ENCODE measurements around the gene MSX1. TPM values are rescaled to one million over a fixed set of nuclear protein-coding genes. Genes with fewer than 3 reads are reported as not detected.

Gene MSX1
- total and polyA plus RNA-seq, 2 of the 13 experiments (the other 11 are each of a cell fraction or from before 2014, with no cell fraction given): 12.1 to 14.9 TPM

DNA sequence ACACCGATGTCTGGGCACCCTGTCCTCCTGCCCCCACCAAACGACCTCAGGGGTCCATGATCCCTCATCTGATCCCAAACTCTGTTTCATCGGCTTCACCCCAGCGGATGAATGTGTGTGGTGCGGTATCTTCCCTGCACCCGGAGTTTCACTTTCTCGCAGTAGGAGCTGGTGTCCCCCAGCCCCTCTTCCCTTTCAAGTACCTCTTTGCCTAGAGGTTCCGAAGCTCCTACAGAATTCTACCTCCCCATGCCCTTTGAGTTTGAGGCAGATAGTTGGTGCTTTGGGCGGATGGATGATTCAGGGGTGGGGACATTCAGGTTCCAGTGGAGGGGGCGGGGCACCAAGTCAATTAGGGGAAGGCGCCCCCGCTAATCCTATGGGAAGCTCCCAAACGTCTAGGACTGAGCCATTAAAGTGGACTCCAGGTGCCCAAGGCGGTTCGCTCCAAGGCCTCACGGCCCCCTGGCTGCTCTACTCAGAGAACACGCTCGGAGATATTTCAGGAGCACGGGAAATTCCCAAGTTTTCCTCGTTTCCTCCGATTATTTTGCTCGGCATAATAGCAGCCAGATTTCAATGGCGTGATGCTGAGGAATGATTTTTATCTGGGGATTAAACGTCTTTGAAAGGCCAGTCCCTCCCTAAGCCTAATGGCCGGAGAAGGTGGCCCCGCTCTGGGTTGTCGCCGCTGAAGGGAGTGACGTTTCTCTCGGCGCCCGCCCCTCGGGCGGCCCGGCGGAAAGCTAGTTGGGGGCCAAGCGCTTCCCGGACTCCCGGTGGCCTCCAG is 1.3 kb downstream of the MSX1 start (continued):
- TF ChIP-seq REXO4 (CRISPR knock-in tag; IDR thresholded peaks at IDR 0.05; ENCODE audit: borderline replicate concordance): no peak
- TF ChIP-seq, protein P1, sequence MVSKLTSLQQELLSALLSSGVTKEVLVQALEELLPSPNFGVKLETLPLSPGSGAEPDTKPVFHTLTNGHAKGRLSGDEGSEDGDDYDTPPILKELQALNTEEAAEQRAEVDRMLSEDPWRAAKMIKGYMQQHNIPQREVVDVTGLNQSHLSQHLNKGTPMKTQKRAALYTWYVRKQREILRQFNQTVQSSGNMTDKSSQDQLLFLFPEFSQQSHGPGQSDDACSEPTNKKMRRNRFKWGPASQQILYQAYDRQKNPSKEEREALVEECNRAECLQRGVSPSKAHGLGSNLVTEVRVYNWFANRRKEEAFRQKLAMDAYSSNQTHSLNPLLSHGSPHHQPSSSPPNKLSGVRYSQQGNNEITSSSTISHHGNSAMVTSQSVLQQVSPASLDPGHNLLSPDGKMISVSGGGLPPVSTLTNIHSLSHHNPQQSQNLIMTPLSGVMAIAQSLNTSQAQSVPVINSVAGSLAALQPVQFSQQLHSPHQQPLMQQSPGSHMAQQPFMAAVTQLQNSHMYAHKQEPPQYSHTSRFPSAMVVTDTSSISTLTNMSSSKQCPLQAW (CRISPR knock-in tag; IDR thresholded peaks at IDR 0.05): no peak
- TF ChIP-seq, protein P2, sequence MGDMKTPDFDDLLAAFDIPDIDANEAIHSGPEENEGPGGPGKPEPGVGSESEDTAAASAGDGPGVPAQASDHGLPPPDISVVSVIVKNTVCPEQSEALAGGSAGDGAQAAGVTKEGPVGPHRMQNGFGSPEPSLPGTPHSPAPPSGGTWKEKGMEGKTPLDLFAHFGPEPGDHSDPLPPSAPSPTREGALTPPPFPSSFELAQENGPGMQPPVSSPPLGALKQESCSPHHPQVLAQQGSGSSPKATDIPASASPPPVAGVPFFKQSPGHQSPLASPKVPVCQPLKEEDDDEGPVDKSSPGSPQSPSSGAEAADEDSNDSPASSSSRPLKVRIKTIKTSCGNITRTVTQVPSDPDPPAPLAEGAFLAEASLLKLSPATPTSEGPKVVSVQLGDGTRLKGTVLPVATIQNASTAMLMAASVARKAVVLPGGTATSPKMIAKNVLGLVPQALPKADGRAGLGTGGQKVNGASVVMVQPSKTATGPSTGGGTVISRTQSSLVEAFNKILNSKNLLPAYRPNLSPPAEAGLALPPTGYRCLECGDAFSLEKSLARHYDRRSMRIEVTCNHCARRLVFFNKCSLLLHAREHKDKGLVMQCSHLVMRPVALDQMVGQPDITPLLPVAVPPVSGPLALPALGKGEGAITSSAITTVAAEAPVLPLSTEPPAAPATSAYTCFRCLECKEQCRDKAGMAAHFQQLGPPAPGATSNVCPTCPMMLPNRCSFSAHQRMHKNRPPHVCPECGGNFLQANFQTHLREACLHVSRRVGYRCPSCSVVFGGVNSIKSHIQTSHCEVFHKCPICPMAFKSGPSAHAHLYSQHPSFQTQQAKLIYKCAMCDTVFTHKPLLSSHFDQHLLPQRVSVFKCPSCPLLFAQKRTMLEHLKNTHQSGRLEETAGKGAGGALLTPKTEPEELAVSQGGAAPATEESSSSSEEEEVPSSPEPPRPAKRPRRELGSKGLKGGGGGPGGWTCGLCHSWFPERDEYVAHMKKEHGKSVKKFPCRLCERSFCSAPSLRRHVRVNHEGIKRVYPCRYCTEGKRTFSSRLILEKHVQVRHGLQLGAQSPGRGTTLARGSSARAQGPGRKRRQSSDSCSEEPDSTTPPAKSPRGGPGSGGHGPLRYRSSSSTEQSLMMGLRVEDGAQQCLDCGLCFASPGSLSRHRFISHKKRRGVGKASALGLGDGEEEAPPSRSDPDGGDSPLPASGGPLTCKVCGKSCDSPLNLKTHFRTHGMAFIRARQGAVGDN (CRISPR knock-in tag; IDR thresholded peaks at IDR 0.05): peak; percentile 44; the same call in 1 of the 2 replicates
- no peak for TF ChIP-seq ZNF616 (CRISPR knock-in tag; IDR thresholded peaks at IDR 0.05; ENCODE audit: low read depth)
- no peak for TF ChIP-seq SATB2 (CRISPR knock-in tag; IDR thresholded peaks at IDR 0.05)
- TF ChIP-seq RELA (CRISPR knock-in tag; IDR thresholded peaks at IDR 0.05): no peak
- no peak for TF ChIP-seq ZNF335 (CRISPR knock-in tag; IDR thresholded peaks at IDR 0.05)
- no peak for TF ChIP-seq THAP9 (CRISPR knock-in tag; IDR thresholded peaks at IDR 0.05; ENCODE audit: borderline replicate concordance)
- no peak for TF ChIP-seq ZNF768 (CRISPR knock-in tag; IDR thresholded peaks at IDR 0.05)
- TF ChIP-seq ZNF33A (CRISPR knock-in tag; IDR thresholded peaks at IDR 0.05; ENCODE audit: borderline replicate concordance): no peak
- no peak for TF ChIP-seq ZNF737 (CRISPR knock-in tag; IDR thresholded peaks at IDR 0.05; ENCODE audit: borderline replicate concordance)
- 0 out of 2 replicates have a peak, but pooled peaks have one; percentile 12 for TF ChIP-seq SP5 (CRISPR knock-in tag; IDR thresholded peaks at IDR 0.05; ENCODE audit: borderline replicate concordance, low read depth)
- no peak for TF ChIP-seq ZNF614 (CRISPR knock-in tag; IDR thresholded peaks at IDR 0.05; ENCODE audit: borderline replicate concordance)
- TF ChIP-seq THYN1 (CRISPR knock-in tag; IDR thresholded peaks at IDR 0.05; ENCODE audit: borderline replicate concordance, low read depth): no peak
- no peak for TF ChIP-seq TGIF2 (CRISPR knock-in tag; IDR thresholded peaks at IDR 0.05)
- TF ChIP-seq, protein P3, sequence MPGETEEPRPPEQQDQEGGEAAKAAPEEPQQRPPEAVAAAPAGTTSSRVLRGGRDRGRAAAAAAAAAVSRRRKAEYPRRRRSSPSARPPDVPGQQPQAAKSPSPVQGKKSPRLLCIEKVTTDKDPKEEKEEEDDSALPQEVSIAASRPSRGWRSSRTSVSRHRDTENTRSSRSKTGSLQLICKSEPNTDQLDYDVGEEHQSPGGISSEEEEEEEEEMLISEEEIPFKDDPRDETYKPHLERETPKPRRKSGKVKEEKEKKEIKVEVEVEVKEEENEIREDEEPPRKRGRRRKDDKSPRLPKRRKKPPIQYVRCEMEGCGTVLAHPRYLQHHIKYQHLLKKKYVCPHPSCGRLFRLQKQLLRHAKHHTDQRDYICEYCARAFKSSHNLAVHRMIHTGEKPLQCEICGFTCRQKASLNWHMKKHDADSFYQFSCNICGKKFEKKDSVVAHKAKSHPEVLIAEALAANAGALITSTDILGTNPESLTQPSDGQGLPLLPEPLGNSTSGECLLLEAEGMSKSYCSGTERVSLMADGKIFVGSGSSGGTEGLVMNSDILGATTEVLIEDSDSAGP (CRISPR knock-in tag; IDR thresholded peaks at IDR 0.05; ENCODE audit: borderline replicate concordance): peak; percentile 40; the same call in 1 of the 2 replicates
- TF ChIP-seq NR1H2 (CRISPR knock-in tag; IDR thresholded peaks at IDR 0.05; ENCODE audit: borderline replicate concordance, low read depth): no peak
- TF ChIP-seq CREM (IDR thresholded peaks at IDR 0.05): 0 out of 2 replicates have a peak, but pooled peaks have one; percentile 26
- TF ChIP-seq CREM (CRISPR knock-in tag; IDR thresholded peaks at IDR 0.05): no peak
